ENCODE data around the gene EOMES.

DNA sequence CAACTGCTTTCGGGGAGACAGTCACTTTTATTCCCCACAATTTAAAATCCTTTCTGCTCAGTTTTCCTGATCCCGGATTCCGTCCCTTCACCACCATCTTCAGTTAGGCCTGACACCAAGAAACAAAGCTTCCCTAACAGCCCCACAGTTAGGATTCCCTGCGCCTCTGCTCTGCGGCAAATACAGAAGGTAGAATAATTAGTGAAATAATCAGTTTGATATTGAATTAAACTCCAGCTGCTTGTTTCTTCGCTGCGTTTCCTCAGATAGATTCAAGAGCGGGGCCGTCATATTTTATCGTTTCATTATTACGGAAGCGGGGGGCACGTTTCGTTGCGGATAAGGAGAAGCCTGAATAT is 1.3 kb upstream of the EOMES start:
- TF ChIP-seq CTCF (conservative IDR thresholded peaks at IDR 0.05 in 1 of 2, IDR thresholded peaks at IDR 0.05 in 1 of 2; ENCODE audit: low read depth in 1 of 2, low read length in 2 of 2) (no peak), EZH2 (IDR thresholded peaks at IDR 0.05; ENCODE audit: low read length, missing control alignments) (peak; percentile 34)

Data from fibroblast of lung (primary cell).